SK-N-SH (cell line): ENCODE results near the gene WDR64.

Experiments
- CTCF ChIP-seq: fragments of 200-600 bp; sonication (generic); IDR thresholded peaks from 2 replicates; pipeline ENCODE4 v1.6.1; 2017; ENCODE audit warnings: antibody characterized with exemption, mild to moderate bottlenecking, moderate library complexity
- EP300 ChIP-seq, 2 experiments: IDR thresholded peaks; 2 replicates each; pipeline versions ENCODE4 v1.4.0 to v1.6.1; 2012; ENCODE audit warnings: borderline replicate concordance in 1 of 2, low read depth in 1 of 2, low read length in 1 of 2
- EZH2phosphoT487 ChIP-seq: fragments of 200-600 bp; sonication (generic); IDR thresholded peaks from 2 replicates; pipeline ENCODE4 v1.6.1; 2017; ENCODE audit warnings: low read depth, mixed run types, mild to moderate bottlenecking, antibody characterized with exemption, moderate library complexity, borderline replicate concordance
- FOXM1 ChIP-seq: IDR thresholded peaks from 2 replicates; pipeline ENCODE4 v1.4.0; 2012; ENCODE audit warnings: low read depth, mild to moderate bottlenecking
- IRF3 ChIP-seq: fragments of 150-350 bp; IDR thresholded peaks from 2 replicates; pipeline ENCODE4 v1.6.1; 2016; ENCODE audit warnings: mild to moderate bottlenecking, low read depth, low read length
- MXI1 ChIP-seq: IDR thresholded peaks from 2 replicates; pipeline ENCODE4 v1.6.1; 2012; ENCODE audit warnings: mild to moderate bottlenecking, low read depth, low read length, improper control_type of control experiment
- NFIC ChIP-seq: IDR thresholded peaks from 2 replicates; pipeline ENCODE4 v1.4.0; 2012; ENCODE audit warnings: borderline replicate concordance
- NRF1 ChIP-seq: IDR thresholded peaks from 2 replicates; pipeline ENCODE4 v1.6.1; 2012; ENCODE audit warnings: low read depth, mild to moderate bottlenecking, low read length
- RXRA ChIP-seq: IDR thresholded peaks from 2 replicates; pipeline ENCODE4 v1.4.0; 2012; ENCODE audit warnings: low read depth, mild to moderate bottlenecking, borderline replicate concordance
- SMC3 ChIP-seq: IDR thresholded peaks from 2 replicates; pipeline ENCODE4 v1.6.1; 2012; ENCODE audit warnings: low read depth, low read length, improper control_type of control experiment
- TEAD4 ChIP-seq: IDR thresholded peaks from 2 replicates; pipeline ENCODE4 v1.4.0; 2012; ENCODE audit warnings: mild to moderate bottlenecking, borderline replicate concordance; ENCODE audit not compliant: insufficient read depth
- YY1 ChIP-seq: IDR thresholded peaks from 2 replicates; pipeline ENCODE4 v1.4.0; 2012; ENCODE audit warnings: low read depth, mild to moderate bottlenecking
- TF ChIP-seq, protein P1 (sequence below): IDR thresholded peaks from 2 replicates; pipeline ENCODE4 v1.6.1; 2012; ENCODE audit warnings: mild to moderate bottlenecking, low read depth, low read length, moderate library complexity
- TF ChIP-seq, protein P2 (sequence below): IDR thresholded peaks from 2 replicates; pipeline ENCODE4 v1.4.0; 2012; ENCODE audit warnings: low read depth, borderline replicate concordance

DNA sequence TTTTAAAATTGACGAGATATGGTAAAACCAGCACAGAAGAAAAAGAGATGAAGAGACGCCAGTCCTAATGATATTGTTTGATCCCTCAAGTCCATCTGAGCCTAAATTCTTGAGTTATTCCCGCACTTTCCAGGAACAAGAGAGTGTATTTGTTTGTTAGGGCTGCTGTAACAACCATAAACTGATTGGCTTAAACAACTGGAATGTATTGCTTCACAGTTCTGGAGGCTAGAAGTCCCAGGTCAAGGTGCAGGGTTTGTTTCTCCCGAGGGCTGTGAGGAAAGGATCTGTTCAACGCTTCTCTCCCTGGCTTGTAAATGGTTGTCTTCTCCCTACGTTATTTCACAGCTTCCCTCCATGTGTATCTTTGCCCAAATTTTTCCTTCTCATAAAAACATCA is 188.1 kb downstream of the WDR64 start:
- TF ChIP-seq SMC3 = no peak
- no peak for TF ChIP-seq YY1
- TF ChIP-seq NRF1 = no peak
- no peak for TF ChIP-seq CTCF
- no peak for TF ChIP-seq EZH2phosphoT487
- no peak for TF ChIP-seq IRF3
- TF ChIP-seq, protein P1, sequence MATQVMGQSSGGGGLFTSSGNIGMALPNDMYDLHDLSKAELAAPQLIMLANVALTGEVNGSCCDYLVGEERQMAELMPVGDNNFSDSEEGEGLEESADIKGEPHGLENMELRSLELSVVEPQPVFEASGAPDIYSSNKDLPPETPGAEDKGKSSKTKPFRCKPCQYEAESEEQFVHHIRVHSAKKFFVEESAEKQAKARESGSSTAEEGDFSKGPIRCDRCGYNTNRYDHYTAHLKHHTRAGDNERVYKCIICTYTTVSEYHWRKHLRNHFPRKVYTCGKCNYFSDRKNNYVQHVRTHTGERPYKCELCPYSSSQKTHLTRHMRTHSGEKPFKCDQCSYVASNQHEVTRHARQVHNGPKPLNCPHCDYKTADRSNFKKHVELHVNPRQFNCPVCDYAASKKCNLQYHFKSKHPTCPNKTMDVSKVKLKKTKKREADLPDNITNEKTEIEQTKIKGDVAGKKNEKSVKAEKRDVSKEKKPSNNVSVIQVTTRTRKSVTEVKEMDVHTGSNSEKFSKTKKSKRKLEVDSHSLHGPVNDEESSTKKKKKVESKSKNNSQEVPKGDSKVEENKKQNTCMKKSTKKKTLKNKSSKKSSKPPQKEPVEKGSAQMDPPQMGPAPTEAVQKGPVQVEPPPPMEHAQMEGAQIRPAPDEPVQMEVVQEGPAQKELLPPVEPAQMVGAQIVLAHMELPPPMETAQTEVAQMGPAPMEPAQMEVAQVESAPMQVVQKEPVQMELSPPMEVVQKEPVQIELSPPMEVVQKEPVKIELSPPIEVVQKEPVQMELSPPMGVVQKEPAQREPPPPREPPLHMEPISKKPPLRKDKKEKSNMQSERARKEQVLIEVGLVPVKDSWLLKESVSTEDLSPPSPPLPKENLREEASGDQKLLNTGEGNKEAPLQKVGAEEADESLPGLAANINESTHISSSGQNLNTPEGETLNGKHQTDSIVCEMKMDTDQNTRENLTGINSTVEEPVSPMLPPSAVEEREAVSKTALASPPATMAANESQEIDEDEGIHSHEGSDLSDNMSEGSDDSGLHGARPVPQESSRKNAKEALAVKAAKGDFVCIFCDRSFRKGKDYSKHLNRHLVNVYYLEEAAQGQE = no peak
- TF ChIP-seq, protein P2, sequence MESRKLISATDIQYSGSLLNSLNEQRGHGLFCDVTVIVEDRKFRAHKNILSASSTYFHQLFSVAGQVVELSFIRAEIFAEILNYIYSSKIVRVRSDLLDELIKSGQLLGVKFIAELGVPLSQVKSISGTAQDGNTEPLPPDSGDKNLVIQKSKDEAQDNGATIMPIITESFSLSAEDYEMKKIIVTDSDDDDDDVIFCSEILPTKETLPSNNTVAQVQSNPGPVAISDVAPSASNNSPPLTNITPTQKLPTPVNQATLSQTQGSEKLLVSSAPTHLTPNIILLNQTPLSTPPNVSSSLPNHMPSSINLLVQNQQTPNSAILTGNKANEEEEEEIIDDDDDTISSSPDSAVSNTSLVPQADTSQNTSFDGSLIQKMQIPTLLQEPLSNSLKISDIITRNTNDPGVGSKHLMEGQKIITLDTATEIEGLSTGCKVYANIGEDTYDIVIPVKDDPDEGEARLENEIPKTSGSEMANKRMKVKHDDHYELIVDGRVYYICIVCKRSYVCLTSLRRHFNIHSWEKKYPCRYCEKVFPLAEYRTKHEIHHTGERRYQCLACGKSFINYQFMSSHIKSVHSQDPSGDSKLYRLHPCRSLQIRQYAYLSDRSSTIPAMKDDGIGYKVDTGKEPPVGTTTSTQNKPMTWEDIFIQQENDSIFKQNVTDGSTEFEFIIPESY = no peak
- no peak for TF ChIP-seq MXI1
- TF ChIP-seq NFIC = no peak
- TF ChIP-seq FOXM1 = no peak
- TF ChIP-seq EP300 (IDR thresholded peaks at IDR 0.05; ENCODE audit: borderline replicate concordance in 1 of 2, low read depth in 1 of 2, low read length in 1 of 2) = no peak
- TF ChIP-seq RXRA = no peak
- TF ChIP-seq TEAD4 = no peak
